ENCODE measurements around the gene PLCB4. TPM values are rescaled to one million over a fixed set of nuclear protein-coding genes. Genes with fewer than 3 reads are reported as not detected.

Gene PLCB4
- total and polyA plus RNA-seq, 7 donors = 9.7 to 21.0 (median 12.4) TPM

DNA sequence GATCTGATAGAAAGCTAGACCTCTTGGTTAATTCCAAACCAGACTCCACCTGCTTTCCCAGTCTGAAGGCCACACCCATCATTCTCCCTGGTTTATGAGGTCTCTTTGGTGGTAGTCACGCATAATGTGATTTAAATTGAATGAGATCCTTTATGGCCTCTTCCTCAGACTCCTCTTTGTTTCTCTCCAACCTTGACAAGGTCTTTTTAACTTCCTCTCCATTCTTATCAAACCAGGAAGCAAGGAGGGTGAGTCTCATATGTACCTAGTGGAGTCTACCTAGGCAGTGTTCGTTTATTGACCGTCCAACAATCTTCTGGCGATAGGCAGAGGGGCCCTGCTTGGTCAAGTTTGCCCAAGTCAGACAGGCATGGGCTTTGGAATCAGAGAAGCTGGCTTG, 261.3 kb downstream of the PLCB4 start:
- no peak for DNase-seq
- Histone ChIP-seq H3K27me3 (no peaks in the 10 kb centered on the region), H3K4me1 (no peaks in the 10 kb centered on the region), H3K9me3 (no peaks in the 10 kb centered on the region), H3K27ac (no peak overlapping the region), H3K36me3 (no peaks in the 10 kb centered on the region), H3K4me3 (no peak overlapping the region)
- intact Hi-C loops (cut with DNase I) = no loop called here
- TF ChIP-seq POLR2AphosphoS5 (IDR thresholded peaks at IDR 0.05) = no peak
- no peak for TF ChIP-seq POLR2A (IDR thresholded peaks at IDR 0.05)
- TF ChIP-seq, protein P1, sequence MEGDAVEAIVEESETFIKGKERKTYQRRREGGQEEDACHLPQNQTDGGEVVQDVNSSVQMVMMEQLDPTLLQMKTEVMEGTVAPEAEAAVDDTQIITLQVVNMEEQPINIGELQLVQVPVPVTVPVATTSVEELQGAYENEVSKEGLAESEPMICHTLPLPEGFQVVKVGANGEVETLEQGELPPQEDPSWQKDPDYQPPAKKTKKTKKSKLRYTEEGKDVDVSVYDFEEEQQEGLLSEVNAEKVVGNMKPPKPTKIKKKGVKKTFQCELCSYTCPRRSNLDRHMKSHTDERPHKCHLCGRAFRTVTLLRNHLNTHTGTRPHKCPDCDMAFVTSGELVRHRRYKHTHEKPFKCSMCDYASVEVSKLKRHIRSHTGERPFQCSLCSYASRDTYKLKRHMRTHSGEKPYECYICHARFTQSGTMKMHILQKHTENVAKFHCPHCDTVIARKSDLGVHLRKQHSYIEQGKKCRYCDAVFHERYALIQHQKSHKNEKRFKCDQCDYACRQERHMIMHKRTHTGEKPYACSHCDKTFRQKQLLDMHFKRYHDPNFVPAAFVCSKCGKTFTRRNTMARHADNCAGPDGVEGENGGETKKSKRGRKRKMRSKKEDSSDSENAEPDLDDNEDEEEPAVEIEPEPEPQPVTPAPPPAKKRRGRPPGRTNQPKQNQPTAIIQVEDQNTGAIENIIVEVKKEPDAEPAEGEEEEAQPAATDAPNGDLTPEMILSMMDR (IDR thresholded peaks at IDR 0.05) = no peak
- TF ChIP-seq EP300 (IDR thresholded peaks at IDR 0.05) = no peak
- WGBS, 2 donors = 25 to 77% methylated on average over 4 of the region's 4 CpGs

- DNase-seq = no peak
- WGBS, 2 donors = 27 to 72% methylated on average over 2 of the region's 2 CpGs
Observed at GRCh38 chr20:9331707-9332435, 263.0 kb downstream of the PLCB4 start.

GRCh38 chr20:9332791-9333479, 264.0 kb downstream of the PLCB4 start:
- H3K4me1 ChIP-seq = no peaks in the 10 kb centered on the region
- no peak overlapping the region for H3K4me3 ChIP-seq
- 10 to 53% methylated on average over 3 of the region's 3 CpGs for WGBS, 2 donors
- H3K9me3 ChIP-seq = no peaks in the 10 kb centered on the region
- TF ChIP-seq POLR2AphosphoS5 (IDR thresholded peaks at IDR 0.05) = no peak
- TF ChIP-seq POLR2A (IDR thresholded peaks at IDR 0.05) = no peak
- TF ChIP-seq EP300 (IDR thresholded peaks at IDR 0.05) = no peak
- TF ChIP-seq, protein P1 (IDR thresholded peaks at IDR 0.05) = no peak
- H3K27ac ChIP-seq = no peak overlapping the region
- no peaks in the 10 kb centered on the region for H3K27me3 ChIP-seq
- intact Hi-C loops (cut with DNase I) = no loop called here
- DNase-seq = no peak
- H3K36me3 ChIP-seq = no peaks in the 10 kb centered on the region

More at GRCh38 chr20:9331707-9332435, 263.0 kb downstream of the PLCB4 start:
- no peak overlapping the region for H3K27ac ChIP-seq
- TF ChIP-seq, protein P1 (IDR thresholded peaks at IDR 0.05) = no peak
- no peak for TF ChIP-seq EP300 (IDR thresholded peaks at IDR 0.05)
- TF ChIP-seq POLR2A (IDR thresholded peaks at IDR 0.05) = no peak
- TF ChIP-seq POLR2AphosphoS5 (IDR thresholded peaks at IDR 0.05) = no peak
- H3K36me3 ChIP-seq = no peaks in the 10 kb centered on the region
- no peaks in the 10 kb centered on the region for H3K4me1 ChIP-seq
- H3K4me3 ChIP-seq = no peak overlapping the region
- intact Hi-C loops (cut with DNase I) = no loop called here
- H3K27me3 ChIP-seq = no peaks in the 10 kb centered on the region
- H3K9me3 ChIP-seq = no peaks in the 10 kb centered on the region

DNA sequence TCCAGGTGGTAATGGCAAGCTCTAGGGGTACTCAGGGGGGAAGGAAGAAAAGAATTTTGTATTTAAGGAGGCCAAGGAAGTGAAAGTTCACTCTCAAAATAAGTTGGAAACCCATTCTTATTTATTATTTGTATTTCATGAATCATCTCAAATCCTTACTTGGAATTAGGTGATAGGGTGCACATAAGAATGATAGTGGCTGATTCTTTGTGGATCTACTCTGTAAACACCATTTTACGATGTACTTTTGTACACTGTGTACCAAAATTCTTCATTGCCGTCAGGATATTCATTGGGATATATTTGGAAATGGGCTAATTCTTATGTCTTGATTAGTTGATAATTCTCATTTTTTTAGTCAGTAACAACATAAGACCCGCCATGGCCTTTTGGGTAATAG, 266.0 kb downstream of the PLCB4 start:
- Histone ChIP-seq H3K4me3 (no peak overlapping the region), H3K9me3 (no peaks in the 10 kb centered on the region), H3K36me3 (no peaks in the 10 kb centered on the region), H3K27ac (no peak overlapping the region), H3K4me1 (no peaks in the 10 kb centered on the region), H3K27me3 (no peaks in the 10 kb centered on the region)
- TF ChIP-seq, protein P1 (IDR thresholded peaks at IDR 0.05) = no peak
- DNase-seq = no peak
- intact Hi-C loops (cut with DNase I) = no loop called here
- 33 to 72% methylated on average over 3 of the region's 3 CpGs for WGBS, 2 donors
